ENCODE data around the gene OR4F6.

Gene OR4F6

DNA sequence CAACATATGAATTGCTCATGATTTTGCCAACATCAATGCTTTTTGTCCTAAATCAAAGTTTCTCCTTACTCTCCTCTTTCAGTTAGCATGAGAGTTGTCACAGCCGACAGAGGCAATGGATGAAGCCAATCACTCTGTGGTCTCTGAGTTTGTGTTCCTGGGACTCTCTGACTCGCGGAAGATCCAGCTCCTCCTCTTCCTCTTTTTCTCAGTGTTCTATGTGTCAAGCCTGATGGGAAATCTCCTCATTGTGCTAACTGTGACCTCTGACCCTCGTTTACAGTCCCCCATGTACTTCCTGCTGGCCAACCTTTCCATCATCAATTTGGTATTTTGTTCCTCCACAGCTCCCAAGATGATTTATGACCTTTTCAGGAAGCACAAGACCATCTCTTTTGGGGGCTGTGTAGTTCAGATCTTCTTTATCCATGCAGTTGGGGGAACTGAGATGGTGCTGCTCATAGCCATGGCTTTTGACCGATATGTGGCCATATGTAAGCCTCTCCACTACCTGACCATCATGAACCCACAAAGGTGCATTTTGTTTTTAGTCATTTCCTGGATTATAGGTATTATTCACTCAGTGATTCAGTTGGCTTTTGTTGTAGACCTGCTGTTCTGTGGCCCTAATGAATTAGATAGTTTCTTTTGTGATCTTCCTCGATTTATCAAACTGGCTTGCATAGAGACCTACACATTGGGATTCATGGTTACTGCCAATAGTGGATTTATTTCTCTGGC is 2.5 kb downstream of the OR4F6 start:
- no peak overlapping the region for H3K27ac ChIP-seq (ENCODE audit: low read depth, low read length)
- no peaks in the 10 kb centered on the region for H3K4me1 ChIP-seq (ENCODE audit: insufficient read depth, low read length)
- no peaks in the 10 kb centered on the region for H3K9me3 ChIP-seq (ENCODE audit: low read length)
- H3K9ac ChIP-seq (ENCODE audit: low read length): no peak overlapping the region
- H3K4me3 ChIP-seq (ENCODE audit: low read depth in 1 of 2, low read length in 2 of 2): no peak overlapping the region
- H3K36me3 ChIP-seq (ENCODE audit: insufficient read depth, low read length): no peaks in the 10 kb centered on the region
- no peaks in the 10 kb centered on the region for H3K27me3 ChIP-seq (ENCODE audit: control insufficient read depth in 1 of 2, insufficient read depth in 2 of 2, low read length in 2 of 2)

DNA sequence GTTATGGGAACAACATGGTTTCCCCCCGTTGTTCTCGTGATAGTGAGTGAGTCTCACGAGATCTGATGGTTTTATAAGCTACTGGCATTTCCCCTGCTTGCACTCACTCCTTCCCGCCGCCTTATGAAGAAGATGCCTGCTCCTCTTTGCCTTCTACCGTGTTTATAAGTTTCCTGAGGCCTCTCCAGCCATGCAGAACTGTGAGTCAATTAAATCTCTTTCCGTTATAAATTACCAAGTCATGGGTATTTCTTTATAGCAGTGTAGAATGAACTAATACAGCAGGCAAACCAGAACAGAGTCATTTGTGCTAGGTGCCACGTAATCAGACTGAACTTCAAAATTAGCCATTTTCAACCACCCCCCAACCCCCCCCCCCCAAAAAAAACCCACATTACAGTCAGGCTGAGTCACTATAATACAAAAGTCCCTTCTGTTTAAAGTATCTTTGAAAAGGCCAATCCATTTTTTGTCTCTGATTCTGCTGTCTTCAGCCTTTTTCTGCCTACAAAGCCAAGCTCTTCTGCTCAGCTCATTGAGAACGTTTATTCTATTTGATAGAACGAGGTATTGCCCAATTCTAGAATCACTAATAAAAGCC is 4.1 kb downstream of the OR4F6 start:
- Histone ChIP-seq H3K27me3 (ENCODE audit: control insufficient read depth in 1 of 2, insufficient read depth in 2 of 2, low read length in 2 of 2) (no peaks in the 10 kb centered on the region), H3K9ac (ENCODE audit: low read length) (no peak overlapping the region), H3K36me3 (ENCODE audit: insufficient read depth, low read length) (no peaks in the 10 kb centered on the region), H3K27ac (ENCODE audit: low read depth, low read length) (no peak overlapping the region), H3K4me3 (ENCODE audit: low read depth in 1 of 2, low read length in 2 of 2) (no peak overlapping the region), H3K9me3 (ENCODE audit: low read length) (no peaks in the 10 kb centered on the region), H3K4me1 (ENCODE audit: insufficient read depth, low read length) (no peaks in the 10 kb centered on the region)

DNA sequence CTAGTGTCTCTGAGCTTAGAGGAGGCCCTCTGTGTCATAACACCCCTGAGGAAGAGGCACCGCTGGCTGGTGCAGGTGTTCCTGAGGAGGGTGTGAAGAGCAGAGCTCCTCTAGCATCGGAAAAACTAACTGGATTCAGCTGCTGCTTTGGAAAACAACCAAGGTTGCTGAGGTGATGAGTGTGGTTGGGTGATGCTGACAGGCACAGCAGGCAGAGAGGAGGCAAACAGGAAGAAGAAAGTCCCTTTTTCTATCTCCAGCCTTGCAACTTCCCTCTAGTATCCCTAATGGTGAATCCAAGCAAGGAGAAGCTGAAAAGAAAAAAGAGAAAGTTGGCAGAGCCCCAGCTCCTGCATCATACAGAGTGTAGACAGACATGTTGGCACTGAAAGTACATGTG is 4.9 kb downstream of the OR4F6 start:
- Histone ChIP-seq H3K9ac (ENCODE audit: low read length) (no peak overlapping the region), H3K9me3 (ENCODE audit: low read length) (no peaks in the 10 kb centered on the region), H3K36me3 (ENCODE audit: insufficient read depth, low read length) (no peaks in the 10 kb centered on the region), H3K27me3 (ENCODE audit: control insufficient read depth in 1 of 2, insufficient read depth in 2 of 2, low read length in 2 of 2) (no peaks in the 10 kb centered on the region), H3K4me3 (ENCODE audit: low read depth in 1 of 2, low read length in 2 of 2) (no peak overlapping the region), H3K27ac (ENCODE audit: low read depth, low read length) (no peak overlapping the region), H3K4me1 (ENCODE audit: insufficient read depth, low read length) (no peaks in the 10 kb centered on the region)

DNA sequence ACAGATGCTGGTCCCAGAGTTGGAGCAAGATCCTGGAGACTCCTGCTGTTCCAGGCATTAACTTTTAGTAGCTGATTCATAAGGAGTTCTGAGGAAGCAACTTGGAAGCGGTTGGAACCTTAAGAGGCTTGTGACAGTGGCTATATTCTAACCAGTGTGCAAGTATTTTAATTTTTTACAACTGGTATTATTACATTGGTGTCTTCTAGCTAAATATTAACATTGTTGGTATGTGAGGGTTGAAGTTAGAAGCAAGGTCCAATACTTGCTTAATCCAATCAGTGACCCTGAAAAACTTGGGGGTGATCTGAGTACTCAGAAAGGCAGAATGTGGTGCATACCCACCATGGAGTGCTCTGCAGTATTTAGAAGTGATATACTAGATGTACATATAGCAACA is 7.1 kb downstream of the OR4F6 start:
- Histone ChIP-seq H3K4me3 (ENCODE audit: low read depth in 1 of 2, low read length in 2 of 2) (no peak overlapping the region), H3K27ac (ENCODE audit: low read depth, low read length) (no peak overlapping the region), H3K9me3 (ENCODE audit: low read length) (no peaks in the 10 kb centered on the region)

DNA sequence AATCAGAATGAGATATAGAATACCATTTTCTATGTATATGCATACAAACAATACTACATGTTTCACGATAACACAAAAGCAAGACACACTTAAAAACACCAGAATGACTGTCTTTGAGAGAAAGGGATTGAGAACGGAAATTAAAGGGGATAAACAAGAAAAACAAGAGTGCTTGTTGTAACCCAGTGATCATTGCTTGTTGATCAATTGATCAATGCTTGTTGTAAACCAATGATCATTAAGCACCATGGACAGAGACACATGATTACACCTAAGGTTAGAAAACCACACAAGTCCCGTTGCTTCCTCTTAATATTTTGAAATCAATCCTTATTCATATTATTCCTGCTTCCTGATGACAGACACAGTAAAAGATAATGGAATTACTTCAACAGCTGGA is 7.6 kb downstream of the OR4F6 start:
- H3K27ac ChIP-seq (ENCODE audit: low read depth, low read length): no peak overlapping the region
- H3K9me3 ChIP-seq (ENCODE audit: low read length): no peaks in the 10 kb centered on the region
- no peaks in the 10 kb centered on the region for H3K27me3 ChIP-seq (ENCODE audit: control insufficient read depth in 1 of 2, insufficient read depth in 2 of 2, low read length in 2 of 2)
- H3K4me1 ChIP-seq (ENCODE audit: insufficient read depth, low read length): no peaks in the 10 kb centered on the region
- H3K36me3 ChIP-seq (ENCODE audit: insufficient read depth, low read length): no peaks in the 10 kb centered on the region
- no peak overlapping the region for H3K9ac ChIP-seq (ENCODE audit: low read length)
- no peak overlapping the region for H3K4me3 ChIP-seq (ENCODE audit: low read depth in 1 of 2, low read length in 2 of 2)

More for the DNA sequence above, 7.1 kb downstream of the OR4F6 start:
- Histone ChIP-seq H3K27me3 (ENCODE audit: control insufficient read depth in 1 of 2, insufficient read depth in 2 of 2, low read length in 2 of 2) (no peaks in the 10 kb centered on the region), H3K4me1 (ENCODE audit: insufficient read depth, low read length) (no peaks in the 10 kb centered on the region), H3K9ac (ENCODE audit: low read length) (no peak overlapping the region), H3K36me3 (ENCODE audit: insufficient read depth, low read length) (no peaks in the 10 kb centered on the region)

DNA sequence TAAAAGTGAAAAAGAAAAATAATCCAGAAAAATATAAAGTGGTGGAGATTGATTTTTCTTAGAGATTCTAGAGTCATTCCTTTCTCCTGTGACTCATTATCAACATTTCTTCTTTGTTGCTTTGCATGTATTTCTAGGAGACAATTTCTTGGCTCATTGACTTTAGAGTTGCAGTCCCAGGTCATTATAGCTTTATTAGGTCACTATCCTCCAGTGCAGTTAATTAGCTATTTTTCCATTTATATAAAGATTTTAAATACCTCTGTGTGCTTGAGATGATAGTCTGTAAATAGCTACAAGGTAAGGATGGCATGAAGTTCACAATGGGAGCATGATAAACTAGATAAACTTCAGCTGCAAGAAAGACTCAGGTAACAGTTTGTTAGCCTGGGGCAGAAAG is 8.6 kb downstream of the OR4F6 start, which contains the start of gene OR4F15:
Gene OR4F15 (plus strand): TSS at position 301 of the 400 bp plus-strand sequence. CDS start 5,985 bp downstream, outside the sequence.
- Histone ChIP-seq H3K36me3 (ENCODE audit: insufficient read depth, low read length) (no peaks in the 10 kb centered on the region), H3K4me3 (ENCODE audit: low read depth in 1 of 2, low read length in 2 of 2) (no peak within 1 kb of the TSS), H3K27me3 (ENCODE audit: control insufficient read depth in 1 of 2, insufficient read depth in 2 of 2, low read length in 2 of 2) (no peaks in the 10 kb centered on the region), H3K4me1 (ENCODE audit: insufficient read depth, low read length) (no peaks in the 10 kb centered on the region), H3K9me3 (ENCODE audit: low read length) (no peaks in the 10 kb centered on the region), H3K9ac (ENCODE audit: low read length) (no peak within 1 kb of the TSS), H3K27ac (ENCODE audit: low read depth, low read length) (no peak within 1 kb of the TSS)

DNA sequence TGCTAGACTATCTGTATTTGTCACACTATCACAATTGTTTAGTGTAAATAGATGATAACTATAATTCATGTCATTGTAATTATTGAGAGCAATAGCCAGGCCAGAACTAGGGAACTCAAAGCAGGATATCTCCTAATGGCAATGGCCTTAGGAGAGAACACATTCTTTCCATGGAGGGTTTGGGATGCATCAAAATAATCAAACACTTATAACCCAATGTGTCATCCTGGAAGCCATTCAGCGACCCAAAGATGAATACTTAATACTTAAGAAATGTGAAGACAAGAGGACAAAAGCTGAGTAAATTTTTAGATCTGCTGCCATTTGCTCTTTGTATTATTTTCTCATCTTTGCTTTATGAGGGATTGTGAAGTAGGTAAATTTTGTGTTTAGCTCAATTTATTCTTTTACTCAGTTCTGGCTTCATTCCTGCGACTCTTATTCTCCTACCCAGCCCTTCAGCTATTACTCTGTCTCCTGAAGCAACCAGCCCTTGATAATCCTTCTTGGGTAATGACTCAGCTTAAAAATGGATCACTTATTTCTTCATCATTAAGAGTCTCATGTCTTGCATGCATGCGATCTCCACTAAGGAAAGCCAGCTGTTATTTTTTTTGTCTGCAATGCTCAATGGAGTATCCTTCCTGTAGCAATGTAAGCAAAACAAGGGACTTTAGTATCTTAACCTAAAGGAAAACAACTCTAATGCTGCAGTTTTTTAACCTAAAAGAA is 10.7 kb downstream of the OR4F6 start:
- no peaks in the 10 kb centered on the region for H3K9me3 ChIP-seq (ENCODE audit: low read length)
- H3K4me3 ChIP-seq (ENCODE audit: low read depth in 1 of 2, low read length in 2 of 2): no peak overlapping the region
- H3K27me3 ChIP-seq (ENCODE audit: control insufficient read depth in 1 of 2, insufficient read depth in 2 of 2, low read length in 2 of 2): no peaks in the 10 kb centered on the region
- H3K9ac ChIP-seq (ENCODE audit: low read length): no peak overlapping the region
- H3K27ac ChIP-seq (ENCODE audit: low read depth, low read length): no peak overlapping the region
- no peaks in the 10 kb centered on the region for H3K4me1 ChIP-seq (ENCODE audit: insufficient read depth, low read length)
- no peaks in the 10 kb centered on the region for H3K36me3 ChIP-seq (ENCODE audit: insufficient read depth, low read length)

DNA sequence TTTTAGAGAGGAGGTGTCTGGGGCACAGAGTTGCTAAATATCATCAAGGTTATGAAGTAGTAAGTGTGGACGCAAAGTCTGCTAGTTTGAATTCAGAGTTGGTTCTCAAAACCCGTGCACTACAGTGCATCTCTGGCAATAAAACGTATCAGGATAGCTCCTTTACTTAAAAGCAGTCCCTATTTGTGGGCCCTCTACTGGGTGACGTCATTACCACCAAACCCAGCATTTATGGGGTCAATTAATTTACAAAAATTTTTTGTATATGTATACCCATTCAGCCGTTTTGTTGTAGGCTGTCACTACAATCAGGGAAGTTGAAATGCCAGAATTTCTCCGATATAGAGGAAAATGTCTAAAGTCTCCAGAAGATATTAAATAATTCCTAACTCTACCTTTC is 17.5 kb downstream of the OR4F6 start:
- H3K27ac ChIP-seq (ENCODE audit: low read depth, low read length): no peak overlapping the region
- H3K27me3 ChIP-seq (ENCODE audit: control insufficient read depth in 1 of 2, insufficient read depth in 2 of 2, low read length in 2 of 2): no peaks in the 10 kb centered on the region
- H3K9ac ChIP-seq (ENCODE audit: low read length): no peak overlapping the region
- H3K9me3 ChIP-seq (ENCODE audit: low read length): no peaks in the 10 kb centered on the region
- no peaks in the 10 kb centered on the region for H3K36me3 ChIP-seq (ENCODE audit: insufficient read depth, low read length)
- no peaks in the 10 kb centered on the region for H3K4me1 ChIP-seq (ENCODE audit: insufficient read depth, low read length)
- H3K4me3 ChIP-seq (ENCODE audit: low read depth in 1 of 2, low read length in 2 of 2): no peak overlapping the region

DNA sequence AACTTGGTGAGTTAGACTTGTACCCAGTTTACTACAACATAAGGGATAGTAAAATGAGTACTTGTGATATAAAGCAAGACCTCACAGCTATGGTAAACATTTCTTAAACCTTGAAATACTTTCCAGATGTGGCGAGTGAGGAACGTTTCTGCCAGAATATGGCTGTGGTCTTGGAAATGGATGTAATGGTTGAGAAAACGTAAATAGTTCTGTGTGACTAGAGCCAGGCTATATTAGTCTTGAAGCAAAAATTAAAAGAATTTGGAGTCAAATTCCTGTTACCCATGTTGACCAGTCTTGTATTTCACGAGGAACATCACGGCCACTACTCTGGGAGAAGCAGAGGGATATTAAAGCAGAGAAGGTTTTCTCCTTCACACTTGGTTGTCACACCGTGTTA is 23.9 kb downstream of the OR4F6 start:
- H3K27me3 ChIP-seq (ENCODE audit: control insufficient read depth in 1 of 2, insufficient read depth in 2 of 2, low read length in 2 of 2): no peaks in the 10 kb centered on the region
- no peak overlapping the region for H3K4me3 ChIP-seq (ENCODE audit: low read depth in 1 of 2, low read length in 2 of 2)
- H3K36me3 ChIP-seq (ENCODE audit: insufficient read depth, low read length): no peaks in the 10 kb centered on the region
- H3K4me1 ChIP-seq (ENCODE audit: insufficient read depth, low read length): no peaks in the 10 kb centered on the region
- no peaks in the 10 kb centered on the region for H3K9me3 ChIP-seq (ENCODE audit: low read length)
- H3K9ac ChIP-seq (ENCODE audit: low read length): no peak overlapping the region
- no peak overlapping the region for H3K27ac ChIP-seq (ENCODE audit: low read depth, low read length)

DNA sequence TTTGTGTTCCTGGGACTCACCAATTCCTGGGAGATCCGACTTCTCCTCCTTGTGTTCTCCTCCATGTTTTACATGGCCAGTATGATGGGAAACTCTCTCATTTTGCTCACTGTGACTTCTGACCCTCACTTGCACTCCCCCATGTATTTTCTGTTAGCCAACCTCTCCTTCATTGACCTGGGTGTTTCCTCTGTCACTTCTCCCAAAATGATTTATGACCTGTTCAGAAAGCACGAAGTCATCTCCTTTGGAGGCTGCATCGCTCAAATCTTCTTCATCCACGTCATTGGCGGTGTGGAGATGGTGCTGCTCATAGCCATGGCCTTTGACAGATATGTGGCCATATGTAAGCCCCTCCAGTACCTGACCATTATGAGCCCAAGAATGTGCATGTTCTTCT is 25.5 kb downstream of the OR4F6 start:
- H3K27ac ChIP-seq (ENCODE audit: low read depth, low read length): no peak overlapping the region
- no peaks in the 10 kb centered on the region for H3K27me3 ChIP-seq (ENCODE audit: control insufficient read depth in 1 of 2, insufficient read depth in 2 of 2, low read length in 2 of 2)
- no peaks in the 10 kb centered on the region for H3K9me3 ChIP-seq (ENCODE audit: low read length)
- H3K4me1 ChIP-seq (ENCODE audit: insufficient read depth, low read length): no peaks in the 10 kb centered on the region
- H3K9ac ChIP-seq (ENCODE audit: low read length): no peak overlapping the region
- H3K36me3 ChIP-seq (ENCODE audit: insufficient read depth, low read length): no peaks in the 10 kb centered on the region
- no peak overlapping the region for H3K4me3 ChIP-seq (ENCODE audit: low read depth in 1 of 2, low read length in 2 of 2)

DNA sequence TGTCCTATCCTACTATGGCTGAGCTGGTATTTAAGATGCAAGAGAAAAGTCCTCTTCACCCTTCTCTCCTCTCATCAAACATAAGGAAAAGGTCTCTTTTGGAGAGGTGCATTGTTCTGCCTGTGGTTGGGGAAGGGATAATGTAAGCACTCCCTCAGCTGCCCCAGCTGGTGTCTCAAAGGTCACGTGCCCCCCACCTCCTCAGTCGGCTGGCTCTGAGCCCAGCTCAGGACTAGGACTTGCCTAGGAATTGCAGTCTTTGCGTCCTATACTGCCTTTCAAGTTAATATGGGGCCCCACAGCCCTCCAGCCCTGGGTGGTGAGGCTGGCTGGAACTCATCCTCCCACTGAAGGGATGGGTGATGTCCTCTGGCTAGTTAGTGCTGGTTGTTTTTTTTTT is 38.3 kb downstream of the OR4F6 start:
- no peaks in the 10 kb centered on the region for H3K36me3 ChIP-seq (ENCODE audit: insufficient read depth, low read length)
- H3K27ac ChIP-seq (ENCODE audit: low read depth, low read length): no peak overlapping the region
- no peaks in the 10 kb centered on the region for H3K4me1 ChIP-seq (ENCODE audit: insufficient read depth, low read length)
- H3K9me3 ChIP-seq (ENCODE audit: low read length): no peaks in the 10 kb centered on the region
- H3K9ac ChIP-seq (ENCODE audit: low read length): no peak overlapping the region
- H3K4me3 ChIP-seq (ENCODE audit: low read depth in 1 of 2, low read length in 2 of 2): no peak overlapping the region
- H3K27me3 ChIP-seq (ENCODE audit: control insufficient read depth in 1 of 2, insufficient read depth in 2 of 2, low read length in 2 of 2): no peaks in the 10 kb centered on the region

All from muscle layer of colon (tissue), 2 donors.